MCF 10A (cell line): Measurements from ENCODE around the gene DSCAML1. TPM values are rescaled to one million over a fixed set of nuclear protein-coding genes. Genes with fewer than 3 reads are reported as not detected.

Source experiments
- BruUV-seq: library from RNA; stranded (reverse); fragments of 400-500 nt; replicated peaks from 2 replicates; lab custom pipeline; 2021; lab: Mats Ljungman, UMichigan
- CTCF ChIA-PET: fragments of 300-600 bp; sonication (Branson Sonifier 250); formaldehyde crosslinking; extraction: SDS; loops from one replicate; lab custom pipeline; 2021; ENCODE audit warnings: antibody characterized with exemption, inconsistent platforms; lab: Yijun Ruan, JAX
- POLR2A ChIA-PET: fragments of 300-600, 350-650 bp; sonication (Branson Sonifier 250); formaldehyde crosslinking; extraction: SDS; loops from one replicate; lab custom pipeline; 2020; ENCODE audit warnings: antibody characterized with exemption, inconsistent platforms; lab: Yijun Ruan, JAX
- DNase-seq: peaks from one replicate; pipeline ENCODE4 v3.0.0-alpha.2; 2018; ENCODE audit not compliant: unreplicated experiment
- H3K27ac Mint-ChIP-seq: one replicate; pipeline ENCODE4 v1.8.0; 2022; ENCODE audit warnings: mild to moderate bottlenecking, low read depth, mixed read lengths; ENCODE audit not compliant: unreplicated experiment
- H3K27me3 Mint-ChIP-seq: one replicate; pipeline ENCODE4 v1.8.0; 2022; ENCODE audit warnings: mixed read lengths; ENCODE audit not compliant: insufficient read depth, unreplicated experiment
- H3K36me3 Mint-ChIP-seq: one replicate; pipeline ENCODE4 v1.8.0; 2022; ENCODE audit warnings: mild to moderate bottlenecking, moderate library complexity, mixed read lengths; ENCODE audit not compliant: insufficient read depth, unreplicated experiment
- H3K4me1 Mint-ChIP-seq: one replicate; pipeline ENCODE4 v1.8.0; 2022; ENCODE audit warnings: mixed read lengths; ENCODE audit not compliant: insufficient read depth, unreplicated experiment
- H3K4me3 Mint-ChIP-seq: one replicate; pipeline ENCODE4 v1.8.0; 2022; ENCODE audit warnings: mild to moderate bottlenecking, moderate library complexity, mixed read lengths; ENCODE audit not compliant: unreplicated experiment
- H3K9me3 Mint-ChIP-seq: one replicate; pipeline ENCODE4 v1.8.0; 2022; ENCODE audit warnings: mixed read lengths; ENCODE audit not compliant: unreplicated experiment
- intact Hi-C: fragments of 100-400 bp; cut with micrococcal nuclease; formaldehyde crosslinking; loops from 2 replicates; pipeline ENCODE4 v1.14.1; 2022
- total RNA-seq: library from RNA; stranded (reverse); gene quantifications from 2 replicates; pipeline ENCODE4 v1.2.3, GENCODE V29; 2022
- TF ChIP-seq, protein P1 (sequence below): fragments of 200-600 bp; IDR thresholded peaks from one replicate; pipeline ENCODE4 v1.8.0; 2022; ENCODE audit warnings: antibody characterized with exemption, mild to moderate bottlenecking; ENCODE audit not compliant: unreplicated experiment

The DSCAML1 gene
- total RNA-seq, 1 experiment from 2014 or later: not detected

DNA sequence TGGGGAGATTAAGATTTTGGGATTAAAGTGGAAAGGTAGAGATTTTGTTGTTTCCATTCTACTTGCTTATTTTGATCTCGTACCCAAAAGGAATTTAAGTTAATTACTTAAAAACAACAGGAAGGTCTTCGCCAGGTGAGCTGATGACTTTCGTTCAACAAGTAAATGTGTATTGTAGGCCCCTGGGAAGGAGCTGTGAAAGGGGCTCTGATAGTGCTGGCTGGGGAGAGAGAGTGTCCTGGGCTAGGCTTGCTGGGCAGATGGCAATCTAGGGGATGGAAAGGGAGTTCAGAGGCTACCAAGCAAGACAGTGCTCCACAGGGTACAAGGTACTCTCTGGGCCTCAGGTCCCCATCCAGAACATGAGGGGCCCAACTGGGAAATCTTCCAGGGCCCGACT is 279.9 kb downstream of the DSCAML1 start:
- ChIA-PET CTCF (no interaction called here), POLR2A (no interaction called here)
- no peaks in the 10 kb centered on the region for H3K9me3 Mint-ChIP-seq
- no peak for DNase-seq
- no peak overlapping the region for H3K4me3 Mint-ChIP-seq
- no peaks in the 10 kb centered on the region for H3K36me3 Mint-ChIP-seq
- BruUV-seq: no TSS peak
- intact Hi-C loops: no loop called here
- H3K27me3 Mint-ChIP-seq: peaks cover 34% of the 10 kb centered on the region
- H3K27ac Mint-ChIP-seq: no peak overlapping the region
- H3K4me1 Mint-ChIP-seq: no peaks in the 10 kb centered on the region
- TF ChIP-seq, protein P1, sequence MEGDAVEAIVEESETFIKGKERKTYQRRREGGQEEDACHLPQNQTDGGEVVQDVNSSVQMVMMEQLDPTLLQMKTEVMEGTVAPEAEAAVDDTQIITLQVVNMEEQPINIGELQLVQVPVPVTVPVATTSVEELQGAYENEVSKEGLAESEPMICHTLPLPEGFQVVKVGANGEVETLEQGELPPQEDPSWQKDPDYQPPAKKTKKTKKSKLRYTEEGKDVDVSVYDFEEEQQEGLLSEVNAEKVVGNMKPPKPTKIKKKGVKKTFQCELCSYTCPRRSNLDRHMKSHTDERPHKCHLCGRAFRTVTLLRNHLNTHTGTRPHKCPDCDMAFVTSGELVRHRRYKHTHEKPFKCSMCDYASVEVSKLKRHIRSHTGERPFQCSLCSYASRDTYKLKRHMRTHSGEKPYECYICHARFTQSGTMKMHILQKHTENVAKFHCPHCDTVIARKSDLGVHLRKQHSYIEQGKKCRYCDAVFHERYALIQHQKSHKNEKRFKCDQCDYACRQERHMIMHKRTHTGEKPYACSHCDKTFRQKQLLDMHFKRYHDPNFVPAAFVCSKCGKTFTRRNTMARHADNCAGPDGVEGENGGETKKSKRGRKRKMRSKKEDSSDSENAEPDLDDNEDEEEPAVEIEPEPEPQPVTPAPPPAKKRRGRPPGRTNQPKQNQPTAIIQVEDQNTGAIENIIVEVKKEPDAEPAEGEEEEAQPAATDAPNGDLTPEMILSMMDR: no peak

DNA sequence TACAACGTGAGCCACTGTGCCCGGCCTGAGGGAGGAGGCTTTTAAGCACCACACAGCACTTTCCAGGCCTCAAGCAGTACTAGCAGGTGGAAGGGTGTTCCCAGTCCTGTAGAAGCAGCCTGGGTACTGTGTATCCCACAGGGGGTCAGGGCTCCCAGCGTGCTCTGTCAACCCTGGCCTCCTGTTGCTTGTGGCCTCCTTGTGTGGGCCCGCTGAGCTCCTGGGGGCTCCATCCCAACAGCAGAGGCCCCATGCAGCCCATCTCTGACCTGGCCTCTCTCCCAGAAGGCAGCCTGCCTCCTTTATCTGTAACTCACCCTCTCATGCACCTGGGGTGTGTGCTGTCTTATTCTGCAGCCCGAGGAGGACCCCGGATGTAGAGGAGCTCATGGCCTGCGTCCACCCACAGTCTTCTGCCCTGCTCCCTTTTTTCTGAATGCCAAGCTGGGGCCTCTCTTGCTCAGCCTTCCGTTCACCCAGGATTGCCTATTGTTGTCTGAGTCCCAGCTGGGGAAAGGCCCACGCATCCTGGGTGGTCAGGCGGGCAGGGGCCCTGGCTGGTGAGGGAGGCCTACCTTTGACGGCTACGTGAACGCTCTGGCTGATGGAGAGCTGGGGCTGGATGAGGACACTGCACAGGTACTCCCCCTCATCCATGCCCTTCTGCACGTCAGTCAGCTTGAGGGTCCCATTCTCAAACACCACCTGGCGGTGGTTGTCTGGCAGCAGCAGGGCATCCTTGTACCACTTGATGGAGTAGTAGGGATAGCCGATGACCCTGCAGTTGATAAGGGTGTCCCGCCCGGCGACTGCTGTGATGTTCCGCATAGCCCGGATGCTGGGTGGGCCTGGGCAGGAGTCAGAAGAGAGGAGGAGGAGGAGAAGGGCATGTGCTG is 280.9 kb downstream of the DSCAML1 start:
- H3K27me3 Mint-ChIP-seq: peaks cover 43% of the 10 kb centered on the region
- BruUV-seq: no TSS peak
- POLR2A ChIA-PET: no interaction called here
- H3K27ac Mint-ChIP-seq: no peak overlapping the region
- H3K4me1 Mint-ChIP-seq: no peaks in the 10 kb centered on the region
- CTCF ChIA-PET: interaction anchor here (0.7 kb wide), 1 partner anchor 41 kb away, joined by 4 read pairs; no protein-coding TSS in a partner anchor
- no peaks in the 10 kb centered on the region for H3K9me3 Mint-ChIP-seq
- no peak for DNase-seq
- TF ChIP-seq, protein P1: no peak
- no peak overlapping the region for H3K4me3 Mint-ChIP-seq
- H3K36me3 Mint-ChIP-seq: no peaks in the 10 kb centered on the region
- intact Hi-C loops: no loop called here

DNA sequence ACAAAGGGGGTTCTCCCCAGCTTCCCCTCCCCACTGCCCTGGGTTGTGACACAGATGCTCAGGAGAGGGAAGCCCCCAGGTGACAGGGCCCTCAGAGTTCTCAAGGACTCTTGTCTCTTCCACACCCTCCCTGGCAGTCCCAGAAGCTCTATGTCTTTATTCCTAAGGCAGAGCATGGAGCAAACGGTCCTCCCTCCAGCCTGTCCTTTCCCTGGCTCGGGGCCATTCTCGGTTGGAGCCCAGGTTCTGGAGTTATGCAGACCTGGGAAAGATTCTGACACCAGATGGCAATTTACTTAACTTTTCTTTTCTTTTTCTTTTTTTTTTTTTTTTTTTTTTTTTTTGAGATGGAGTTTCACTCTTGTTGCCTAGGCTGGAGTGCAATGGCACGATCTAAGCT is 282.8 kb downstream of the DSCAML1 start:
- Mint-ChIP-seq H3K27ac (no peak overlapping the region), H3K36me3 (no peaks in the 10 kb centered on the region), H3K4me3 (no peak overlapping the region), H3K4me1 (no peaks in the 10 kb centered on the region), H3K27me3 (peaks cover 56% of the 10 kb centered on the region), H3K9me3 (no peaks in the 10 kb centered on the region)
- no peak for DNase-seq
- no TSS peak for BruUV-seq
- TF ChIP-seq, protein P1: no peak
- ChIA-PET POLR2A (no interaction called here), CTCF (interaction anchor here (0.8 to 1.1 kb wide), 2 partner anchors 87 to 89 kb away, joined by 3 to 5 read pairs; no protein-coding TSS in a partner anchor)
- intact Hi-C loops: no loop called here

DNA sequence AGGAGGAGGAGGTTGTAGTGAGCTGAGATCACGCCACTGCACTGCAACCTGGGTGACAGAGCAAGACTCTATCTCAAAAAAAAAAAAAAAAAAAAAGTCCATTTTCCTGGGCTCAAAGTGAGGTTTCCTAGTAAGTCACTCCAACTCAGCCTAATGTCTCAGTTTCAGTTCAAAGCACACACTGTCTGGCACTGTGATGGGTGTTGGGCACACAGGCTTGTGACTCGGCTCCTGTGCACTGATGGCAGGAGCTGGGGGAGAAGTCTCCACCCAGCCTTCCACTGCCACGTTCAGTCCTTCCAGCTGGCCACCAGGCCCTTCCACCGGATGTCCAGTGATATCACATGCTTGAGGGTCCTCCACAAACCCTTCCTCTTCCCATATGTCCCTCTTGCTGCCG is 283.4 kb downstream of the DSCAML1 start:
- Mint-ChIP-seq H3K9me3 (no peaks in the 10 kb centered on the region), H3K4me1 (no peaks in the 10 kb centered on the region), H3K27me3 (peaks cover 62% of the 10 kb centered on the region), H3K27ac (no peak overlapping the region), H3K36me3 (no peaks in the 10 kb centered on the region), H3K4me3 (no peak overlapping the region)
- intact Hi-C loops: no loop called here
- no peak for DNase-seq
- ChIA-PET POLR2A (no interaction called here), CTCF (interaction anchor here (0.8 to 1.1 kb wide), 2 partner anchors 87 to 89 kb away, joined by 3 to 5 read pairs; no protein-coding TSS in a partner anchor)
- TF ChIP-seq, protein P1: no peak
- BruUV-seq: no TSS peak
